HepG2 (cell line): Measurements from ENCODE around the gene KCNA3. TPM values are rescaled to one million over a fixed set of nuclear protein-coding genes. Genes with fewer than 3 reads are reported as not detected.

Experiments used
- ATAC-seq: fragments of 200-7000 bp; cut with Tn5 transposase; 3 replicates; pipeline ENCODE4 v1.9.1; 2020; ENCODE audit warnings: mild to moderate bottlenecking, moderate library complexity
- BruUV-seq: library from RNA; stranded (reverse); fragments of 400-500 nt; replicated peaks from 2 replicates; lab custom pipeline; 2021; lab: Mats Ljungman, UMichigan
- CTCF ChIA-PET: fragments of 300-600 bp; formaldehyde crosslinking; extraction: SDS; loops from one replicate; lab custom pipeline; 2021; ENCODE audit warnings: low total read pairs, inconsistent platforms, low intra/inter-chr PET ratio; lab: Yijun Ruan, JAX
- POLR2A ChIA-PET: fragments of 350-600 bp; sonication (Branson Sonifier 250); formaldehyde crosslinking; loops from one replicate; lab custom pipeline; 2020; ENCODE audit warnings: antibody characterized with exemption, inconsistent platforms; lab: Yijun Ruan, JAX
- DNase-seq: peaks from one replicate; pipeline ENCODE4 v3.0.0-alpha.2; 2015; ENCODE audit warnings: low spot score
- FAIRE-seq: peaks from 3 replicates; lab custom pipeline; 2011; peaks lifted over from hg19 to GRCh38; lab: Jason Lieb, UNC
- H2AFZ ChIP-seq: one replicate; pipeline ENCODE4 v1.6.1; 2011; ENCODE audit warnings: low read length, inconsistent platforms
- H3K27ac ChIP-seq: fragments of 300-600 bp; 3 replicates; pipeline ENCODE4 v1.8.0; 2011; ENCODE audit warnings: mixed run types, mild to moderate bottlenecking, mixed read lengths, low read length, inconsistent platforms; ENCODE audit not compliant: insufficient read depth; ENCODE audit errors: extremely low read length
- H3K27me3 ChIP-seq, 2 experiments: fragments of 200-600 bp in 1 of 2; 2 replicates in 1 of 2; 3 replicates in 1 of 2; pipeline versions ENCODE4 v1.6.0 to v1.8.0; 2011; ENCODE audit warnings: low read length in 2 of 2, mild to moderate bottlenecking in 2 of 2, moderate library complexity in 2 of 2, inconsistent platforms in 1 of 2; ENCODE audit not compliant: insufficient read depth in 2 of 2, control insufficient read depth in 1 of 2
- H3K36me3 ChIP-seq, 2 experiments: fragments of 200-600 bp in 1 of 2; replicated peaks in 1 of 2; 2 replicates in 1 of 2; 3 replicates in 1 of 2; pipeline versions ENCODE4 v1.5.1 to v1.8.0; 2011; ENCODE audit warnings: low read length in 2 of 2, inconsistent platforms in 1 of 2; ENCODE audit not compliant: insufficient read depth in 2 of 2, control insufficient read depth in 1 of 2
- H3K4me1 ChIP-seq: 2 replicates; pipeline ENCODE4 v1.5.1; 2012; ENCODE audit warnings: low read length, inconsistent platforms; ENCODE audit not compliant: insufficient read depth
- H3K4me2 ChIP-seq: 2 replicates; pipeline ENCODE4 v1.6.0; 2011; ENCODE audit warnings: low read depth, low read length, inconsistent platforms
- H3K4me3 ChIP-seq, 3 experiments: fragments of 200-600 bp in 1 of 3; sonication (generic), shearing (Covaris generic) in 1 of 3; replicated peaks in 1 of 3; 2 replicates each; pipeline ENCODE4 v1.5.1; 2011 to 2016; ENCODE audit warnings: low read length in 3 of 3, inconsistent platforms in 2 of 3, low read depth in 2 of 3, mild to moderate bottlenecking in 2 of 3, control low read depth in 1 of 3, mixed read lengths in 1 of 3; ENCODE audit not compliant: insufficient read depth in 1 of 3
- H3K79me2 ChIP-seq: one replicate; pipeline ENCODE4 v1.6.1; 2011; ENCODE audit warnings: low read length, inconsistent platforms; ENCODE audit not compliant: insufficient read depth
- H3K9ac ChIP-seq: 2 replicates; pipeline ENCODE4 v1.6.0; 2011; ENCODE audit warnings: mild to moderate bottlenecking, low read depth, low read length, inconsistent platforms; ENCODE audit not compliant: insufficient read depth
- H3K9me3 ChIP-seq: 2 replicates; pipeline ENCODE4 v1.5.1; 2012; ENCODE audit warnings: mild to moderate bottlenecking, low read length
- H4K20me1 ChIP-seq: 2 replicates; pipeline ENCODE4 v1.6.0; 2011; ENCODE audit warnings: inconsistent platforms, mild to moderate bottlenecking, low read length, moderate library complexity; ENCODE audit not compliant: insufficient read depth
- BRCA1 ChIP-seq: sonication (generic); formaldehyde crosslinking; IDR thresholded peaks from 2 replicates; pipeline ENCODE4 v1.4.0; 2020; ENCODE audit warnings: missing genetic modification reagents
- FIP1L1 ChIP-seq: fragments of 200-400 bp; formaldehyde crosslinking; IDR thresholded peaks from 2 replicates; pipeline ENCODE4 v1.6.1; 2018; ENCODE audit warnings: low read depth, mild to moderate bottlenecking, low read length, moderate library complexity, borderline replicate concordance; ENCODE audit not compliant: insufficient read depth
- PHF21A ChIP-seq: sonication (generic); formaldehyde crosslinking; IDR thresholded peaks from 2 replicates; pipeline ENCODE4 v1.5.0; 2020; ENCODE audit warnings: mild to moderate bottlenecking, missing genetic modification reagents
- PLSCR1 ChIP-seq: sonication (generic); formaldehyde crosslinking; IDR thresholded peaks from 2 replicates; pipeline ENCODE4 v1.5.0; 2020; ENCODE audit warnings: missing genetic modification reagents, mild to moderate bottlenecking, borderline replicate concordance
- ZNF549 ChIP-seq: sonication (generic); formaldehyde crosslinking; IDR thresholded peaks from 2 replicates; pipeline ENCODE4 v1.5.0; 2020; ENCODE audit warnings: missing genetic modification reagents
- ZNF652 ChIP-seq: IDR thresholded peaks from 2 replicates; pipeline ENCODE4 v1.6.1; 2016; ENCODE audit warnings: low read depth, borderline replicate concordance
- ZNF709 ChIP-seq: sonication (generic); formaldehyde crosslinking; IDR thresholded peaks from 2 replicates; pipeline ENCODE4 v1.5.0; 2020; ENCODE audit warnings: mild to moderate bottlenecking, missing genetic modification reagents
- ZNF83 ChIP-seq: sonication (generic); formaldehyde crosslinking; IDR thresholded peaks from 2 replicates; pipeline ENCODE4 v1.4.0; 2020; ENCODE audit warnings: missing genetic modification reagents, mild to moderate bottlenecking, borderline replicate concordance
- ZSCAN21 ChIP-seq: sonication (generic); formaldehyde crosslinking; IDR thresholded peaks from 2 replicates; pipeline ENCODE4 v1.8.0; 2022; ENCODE audit warnings: mild to moderate bottlenecking, missing genetic modification reagents, moderate library complexity, borderline replicate concordance
- WGBS: methylation state at CpG from one replicate; pipeline ENCODE4 v1.1.6; 2017; ENCODE audit warnings: low lambda C conversion rate; 5-methylcytosine and 5-hydroxymethylcytosine counted together
- in situ Hi-C: cut with HindIII; loops from 2 replicates; pipeline ENCODE4 v1.10.0; 2017; ENCODE audit warnings: low pct_unique_long_range_greater_than_20kb; ENCODE audit not compliant: extremely low pct_ligation_motif_present
- intact Hi-C: fragments of 100-400 bp; cut with micrococcal nuclease; formaldehyde crosslinking; loops from one replicate; pipeline ENCODE4 v1.10.0; 2022; ENCODE audit not compliant: unreplicated experiment
- polyA plus RNA-seq, 8 experiments: library from polyadenylated mRNA; depleted of rRNA in 3 of 8; stranded (reverse) in 7 of 8; unstranded in 1 of 8; fragments of >200 nt; fragmentation: Illumina TruSeq in 4 of 8; extraction: Trizol in 4 of 8; gene quantifications; 2 replicates each; pipeline versions ENCODE4 v1.2.1 to v1.2.3, GENCODE V29; 2011 to 2016; ENCODE audit warnings: low read depth in 4 of 8, missing spikeins in 1 of 8, mixed read lengths in 1 of 8; ENCODE audit not compliant: insufficient read depth in 1 of 8
- total RNA-seq, 5 experiments: library from RNA; depleted of rRNA; stranded (reverse); fragments of >200 nt; fragmentation: Illumina TruSeq; extraction: Trizol; gene quantifications; 2 replicates each; pipeline ENCODE4 v1.2.3, GENCODE V29; 2016; ENCODE audit warnings: low read depth in 1 of 5

Gene KCNA3
- total and polyA plus RNA-seq, 2 of the 13 experiments (the other 11 are each of a cell fraction or from before 2014, with no cell fraction given) = not detected

DNA sequence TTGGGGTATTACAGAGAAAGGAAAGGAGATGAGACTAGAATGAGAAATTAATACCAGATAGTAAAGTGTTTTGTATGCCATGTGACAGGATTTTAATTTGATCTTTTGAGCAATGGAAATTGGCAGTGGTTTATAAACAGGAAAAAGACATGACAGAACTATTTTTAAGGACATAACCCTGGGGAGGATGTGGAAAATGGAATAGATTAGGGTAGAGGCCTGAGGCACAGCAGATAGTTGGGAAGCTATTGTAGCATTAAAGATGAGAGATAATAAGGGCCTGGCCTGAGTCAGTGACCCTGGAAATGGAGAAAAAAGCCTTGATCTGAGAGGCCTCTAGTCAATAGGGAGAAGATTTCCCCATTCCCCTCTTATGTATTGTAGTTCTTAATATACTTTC lies 22.1 kb upstream of the KCNA3 start (continued):
- no peak for TF ChIP-seq PHF21A (CRISPR knock-in tag)
- TF ChIP-seq BRCA1 (CRISPR knock-in tag) = no peak
- TF ChIP-seq ZNF83 (CRISPR knock-in tag) = no peak
- TF ChIP-seq ZNF652 = no peak

DNA sequence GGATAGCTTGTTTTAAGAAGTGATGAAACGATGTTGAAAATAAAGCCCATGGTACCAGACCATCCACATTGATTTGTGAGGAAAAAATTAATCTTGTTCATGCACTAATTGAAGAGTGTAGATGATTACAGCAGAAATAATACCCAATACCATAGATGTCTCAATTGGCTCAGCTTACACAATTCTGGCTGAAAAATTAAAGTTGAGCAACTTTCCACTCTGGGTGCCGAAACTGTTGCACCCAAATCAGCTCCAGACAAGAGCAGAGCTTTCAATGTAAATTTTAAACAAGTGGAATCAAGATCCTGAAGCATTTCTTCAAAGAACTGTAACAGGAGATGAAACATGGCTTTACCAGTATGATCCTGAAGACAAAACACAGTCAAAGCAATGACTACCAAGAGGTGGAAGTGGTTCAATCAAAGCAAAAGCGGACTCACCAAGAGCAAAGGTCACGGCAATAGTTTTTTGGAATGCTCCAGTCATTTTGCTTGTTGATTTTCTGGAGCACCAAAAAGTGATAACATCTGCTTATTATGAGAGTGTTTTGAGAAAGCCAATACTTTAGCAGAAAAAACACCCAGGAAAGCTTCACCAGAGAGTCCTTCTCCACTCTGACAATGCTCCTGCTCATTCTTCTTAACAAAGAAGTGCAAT lies 16.1 kb upstream of the KCNA3 start:
- BruUV-seq = no TSS peak
- no peak for DNase-seq

More for the DNA sequence above, 16.1 kb upstream of the KCNA3 start:
- Histone ChIP-seq H3K4me3 (no peak overlapping the region), H3K9me3 (no peaks in the 10 kb centered on the region), H3K27ac (no peak overlapping the region), H2AFZ (no peak overlapping the region), H3K36me3 (no peaks in the 10 kb centered on the region), H3K4me2 (no peak overlapping the region), H3K4me1 (no peaks in the 10 kb centered on the region)
- ChIA-PET POLR2A (no interaction called here), CTCF (no interaction called here)
- in situ Hi-C loops = no loop called here
- WGBS = 2% methylated on average over 4 of the region's 4 CpGs
- no peak for ATAC-seq
- no peak for TF ChIP-seq ZNF709
- no peak for TF ChIP-seq FIP1L1
- TF ChIP-seq ZSCAN21 = no peak
- TF ChIP-seq PLSCR1 = no peak
- no peak for TF ChIP-seq ZNF549 (CRISPR knock-in tag)
- TF ChIP-seq, all 625 proteins: peak for 0
- Histone ChIP-seq H3K9ac (no peak overlapping the region), H4K20me1 (no peaks in the 10 kb centered on the region), H3K27me3 (no peaks in the 10 kb centered on the region; a peak in 1 of 5 replicates), H3K79me2 (no peaks in the 10 kb centered on the region)
- intact Hi-C loops = no loop called here
- FAIRE-seq = no peak
